Activated T-cell treated with anti-CD3 and anti-CD28 coated beads, Interleukin-2, amount 50 U/mL, for 72 hours (primary cell): Measurements from ENCODE around the gene LCK. TPM values are rescaled to one million over a fixed set of nuclear protein-coding genes. Genes with fewer than 3 reads are reported as not detected.
"Not testable (repeated sequence)": the region's sequence is repeated elsewhere in the genome, so short reads cannot be mapped to it uniquely, and the experiment has no call there.

Experiments used
- ATAC-seq, 2 donors: fragments of 150-1000 bp; cut with Tn5 transposase; replicated peaks in 1 of 2; 2 replicates each; pipeline ENCODE4 v1.10.0; 2021; ENCODE audit warnings: moderate library complexity in 2 of 2, mild to moderate bottlenecking in 1 of 2
- DNase-seq, 2 donors: peaks; one replicate each; pipeline ENCODE4 v3.0.0; 2021 to 2022; ENCODE audit warnings: mixed read lengths in 1 of 2
- H3K27ac Mint-ChIP-seq: one replicate; pipeline ENCODE4 v1.8.0; 2022; ENCODE audit warnings: mild to moderate bottlenecking, moderate library complexity, mixed read lengths
- H3K27me3 Mint-ChIP-seq: one replicate; pipeline ENCODE4 v1.8.0; 2022; ENCODE audit warnings: low read depth, mixed read lengths
- H3K36me3 Mint-ChIP-seq, 2 donors: one replicate each; pipeline ENCODE4 v1.8.0; 2022; ENCODE audit warnings: mixed read lengths in 2 of 2, mild to moderate bottlenecking in 1 of 2; ENCODE audit not compliant: insufficient read depth in 2 of 2
- H3K4me1 Mint-ChIP-seq: one replicate; pipeline ENCODE4 v1.8.0; 2022; ENCODE audit warnings: low read depth, mixed read lengths
- H3K4me3 Mint-ChIP-seq, 2 donors: one replicate each; pipeline ENCODE4 v1.8.0; 2022; ENCODE audit warnings: mild to moderate bottlenecking in 2 of 2, mixed read lengths in 2 of 2, moderate library complexity in 2 of 2
- H3K9me3 Mint-ChIP-seq, 2 donors: one replicate each; pipeline ENCODE4 v1.8.0; 2022; ENCODE audit warnings: mixed read lengths in 2 of 2
- total RNA-seq, 2 donors: library from RNA; stranded (reverse); gene quantifications; one replicate each; pipeline ENCODE4 v1.2.3, GENCODE V29; 2022

Gene LCK
- total RNA-seq, 2 donors from 2014 or later: 227 to 254 TPM

GRCh38 chr1:32272557-32273390, 21.7 kb downstream of the LCK start:
- no peaks in the 10 kb centered on the region for H3K9me3 Mint-ChIP-seq
- H3K36me3 Mint-ChIP-seq: peaks cover 8 to 16% of the 10 kb centered on the region in 2 donors
- peak overlapping the region; percentile 94 for H3K27ac Mint-ChIP-seq
- H3K4me1 Mint-ChIP-seq: peaks cover 51% of the 10 kb centered on the region
- DNase-seq (no peak), ATAC-seq (peak; percentile 12 to 25)
- H3K4me3 Mint-ChIP-seq: peak overlapping the region; percentile 71 to 81
- H3K27me3 Mint-ChIP-seq: no peaks in the 10 kb centered on the region

GRCh38 chr1:32273391-32274208, 22.5 kb downstream of the LCK start:
- H3K27me3 Mint-ChIP-seq: no peaks in the 10 kb centered on the region
- no peaks in the 10 kb centered on the region for H3K9me3 Mint-ChIP-seq
- H3K27ac Mint-ChIP-seq: peak overlapping the region; percentile 94
- H3K36me3 Mint-ChIP-seq: peaks cover 8 to 18% of the 10 kb centered on the region in 2 donors
- H3K4me1 Mint-ChIP-seq: peaks cover 51% of the 10 kb centered on the region
- DNase-seq: peak; percentile 79 to 88
- peak; percentile 94 to 96 for ATAC-seq
- peak overlapping the region; percentile 71 to 81 for H3K4me3 Mint-ChIP-seq

DNA sequence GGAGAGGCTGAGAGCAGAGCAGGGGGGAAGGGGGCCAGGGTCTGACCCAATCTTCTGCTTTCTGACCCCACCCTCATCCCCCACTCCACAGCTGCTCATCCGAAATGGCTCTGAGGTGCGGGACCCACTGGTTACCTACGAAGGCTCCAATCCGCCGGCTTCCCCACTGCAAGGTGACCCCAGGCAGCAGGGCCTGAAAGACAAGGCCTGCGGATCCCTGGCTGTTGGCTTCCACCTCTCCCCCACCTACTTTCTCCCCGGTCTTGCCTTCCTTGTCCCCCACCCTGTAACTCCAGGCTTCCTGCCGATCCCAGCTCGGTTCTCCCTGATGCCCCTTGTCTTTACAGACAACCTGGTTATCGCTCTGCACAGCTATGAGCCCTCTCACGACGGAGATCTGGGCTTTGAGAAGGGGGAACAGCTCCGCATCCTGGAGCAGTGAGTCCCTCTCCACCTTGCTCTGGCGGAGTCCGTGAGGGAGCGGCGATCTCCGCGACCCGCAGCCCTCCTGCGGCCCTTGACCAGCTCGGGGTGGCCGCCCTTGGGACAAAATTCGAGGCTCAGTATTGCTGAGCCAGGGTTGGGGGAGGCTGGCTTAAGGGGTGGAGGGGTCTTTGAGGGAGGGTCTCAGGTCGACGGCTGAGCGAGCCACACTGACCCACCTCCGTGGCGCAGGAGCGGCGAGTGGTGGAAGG, 23.7 kb downstream of the LCK start:
- Mint-ChIP-seq H3K4me1 (peaks cover 52% of the 10 kb centered on the region), H3K4me3 (peak overlapping the region; percentile 71 to 81), H3K36me3 (peaks cover 8 to 24% of the 10 kb centered on the region in 2 donors), H3K9me3 (no peaks in the 10 kb centered on the region), H3K27ac (peak overlapping the region; percentile 94), H3K27me3 (no peaks in the 10 kb centered on the region)
- DNase-seq (no peak), ATAC-seq (no peak)

GRCh38 chr1:32275424-32275823, 24.4 kb downstream of the LCK start:
- peak overlapping the region in 1 of 2 donors; percentile 81 for H3K4me3 Mint-ChIP-seq
- ATAC-seq (no peak), DNase-seq (no peak)
- H3K36me3 Mint-ChIP-seq: peaks cover 10 to 27% of the 10 kb centered on the region in 2 donors
- H3K4me1 Mint-ChIP-seq: peaks cover 48% of the 10 kb centered on the region
- no peaks in the 10 kb centered on the region for H3K27me3 Mint-ChIP-seq
- no peaks in the 10 kb centered on the region for H3K9me3 Mint-ChIP-seq
- no peak overlapping the region for H3K27ac Mint-ChIP-seq

- H3K36me3 Mint-ChIP-seq: peaks cover 12 to 34% of the 10 kb centered on the region in 2 donors
- no peaks in the 10 kb centered on the region for H3K27me3 Mint-ChIP-seq
- no peak for ATAC-seq
- no peak for DNase-seq
- no peaks in the 10 kb centered on the region for H3K9me3 Mint-ChIP-seq
- H3K27ac Mint-ChIP-seq: no peak overlapping the region
- H3K4me1 Mint-ChIP-seq: peaks cover 44% of the 10 kb centered on the region
- H3K4me3 Mint-ChIP-seq: no peak overlapping the region
These were observed 25.1 kb downstream of the LCK start for GRCh38 chr1:32276032-32276782.

GRCh38 chr1:32284777-32285176, 33.7 kb downstream of the LCK start:
- not testable (repeated sequence) for H3K27me3 Mint-ChIP-seq, DNase-seq, ATAC-seq, H3K4me1 Mint-ChIP-seq, H3K27ac Mint-ChIP-seq, H3K4me3 Mint-ChIP-seq, H3K9me3 Mint-ChIP-seq
- peaks cover 6 to 27% of the 10 kb centered on the region in 2 donors for H3K36me3 Mint-ChIP-seq

DNA sequence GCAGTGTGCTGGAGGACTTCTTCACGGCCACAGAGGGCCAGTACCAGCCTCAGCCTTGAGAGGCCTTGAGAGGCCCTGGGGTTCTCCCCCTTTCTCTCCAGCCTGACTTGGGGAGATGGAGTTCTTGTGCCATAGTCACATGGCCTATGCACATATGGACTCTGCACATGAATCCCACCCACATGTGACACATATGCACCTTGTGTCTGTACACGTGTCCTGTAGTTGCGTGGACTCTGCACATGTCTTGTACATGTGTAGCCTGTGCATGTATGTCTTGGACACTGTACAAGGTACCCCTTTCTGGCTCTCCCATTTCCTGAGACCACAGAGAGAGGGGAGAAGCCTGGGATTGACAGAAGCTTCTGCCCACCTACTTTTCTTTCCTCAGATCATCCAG, 34.6 kb downstream of the LCK start:
- H3K27ac Mint-ChIP-seq: no peak overlapping the region

GRCh38 chr1:32286763-32287162, 35.7 kb downstream of the LCK start:
- peaks cover 2 to 14% of the 10 kb centered on the region in 2 donors for H3K36me3 Mint-ChIP-seq
- H3K27me3 Mint-ChIP-seq: no peaks in the 10 kb centered on the region
- DNase-seq (no peak), ATAC-seq (no peak)
- no peak overlapping the region for H3K4me3 Mint-ChIP-seq
- H3K27ac Mint-ChIP-seq: peak overlapping the region; percentile 77
- no peaks in the 10 kb centered on the region for H3K9me3 Mint-ChIP-seq
- peaks cover 12% of the 10 kb centered on the region for H3K4me1 Mint-ChIP-seq

More for the DNA sequence above, 34.6 kb downstream of the LCK start:
- DNase-seq: no peak
- H3K4me3 Mint-ChIP-seq: no peak overlapping the region
- no peaks in the 10 kb centered on the region for H3K9me3 Mint-ChIP-seq
- H3K4me1 Mint-ChIP-seq: peaks cover under 1% of the 10 kb centered on the region
- peaks cover 2 to 22% of the 10 kb centered on the region in 2 donors for H3K36me3 Mint-ChIP-seq
- no peaks in the 10 kb centered on the region for H3K27me3 Mint-ChIP-seq
- ATAC-seq: peak in 1 of 2 donors; percentile 5

- DNase-seq (no peak), ATAC-seq (no peak)
- no peaks in the 10 kb centered on the region for H3K27me3 Mint-ChIP-seq
- no peaks in the 10 kb centered on the region for H3K9me3 Mint-ChIP-seq
- H3K36me3 Mint-ChIP-seq: peaks cover 5 to 21% of the 10 kb centered on the region in 2 donors
- no peak overlapping the region for H3K27ac Mint-ChIP-seq
- peaks cover 33% of the 10 kb centered on the region for H3K4me1 Mint-ChIP-seq
- no peak overlapping the region for H3K4me3 Mint-ChIP-seq
These were observed 38.2 kb downstream of the LCK start for GRCh38 chr1:32289256-32289655.

DNA sequence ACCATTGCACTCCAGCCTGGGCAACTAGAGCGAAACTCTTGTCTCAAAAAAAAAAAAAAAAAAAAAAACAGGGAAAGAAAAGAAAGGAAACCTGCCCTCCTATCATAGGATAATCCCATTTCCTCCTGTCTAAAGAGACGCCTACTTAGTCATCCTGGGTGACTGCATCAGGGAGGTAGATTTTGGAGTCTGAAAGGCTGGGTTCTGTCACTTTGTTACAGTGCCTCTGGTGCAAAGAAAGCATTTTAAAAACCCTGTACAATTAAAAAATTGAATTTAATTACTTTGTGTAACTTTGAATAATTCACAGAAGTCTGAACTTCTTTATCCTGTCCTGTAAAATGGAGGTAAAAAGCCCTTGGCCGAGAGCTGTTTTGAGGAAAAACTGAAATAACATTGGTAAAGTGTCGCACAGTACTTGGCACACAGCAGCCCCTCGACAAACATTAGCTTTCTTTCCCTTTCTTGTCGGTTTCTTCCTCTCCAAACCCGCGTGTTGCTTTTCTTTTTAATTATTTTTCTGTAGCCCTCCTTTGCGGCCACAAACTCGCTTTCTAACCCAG, 40.2 kb downstream of the LCK start:
- DNase-seq (no peak), ATAC-seq (peak in 1 of 2 donors; percentile 0)
- Mint-ChIP-seq H3K4me1 (peaks cover 52% of the 10 kb centered on the region), H3K4me3 (peak overlapping the region; percentile 96 to 99), H3K36me3 (peaks cover 4 to 21% of the 10 kb centered on the region in 2 donors), H3K9me3 (no peaks in the 10 kb centered on the region), H3K27me3 (no peaks in the 10 kb centered on the region), H3K27ac (peak overlapping the region; percentile 94)

GRCh38 chr1:32291708-32292538, 40.9 kb downstream of the LCK start, which contains the start of gene HDAC1:
Gene HDAC1 (plus strand): TSS chr1:32292083. CDS start chr1:32292170, 87 bp downstream.
- peak; percentile 99 for DNase-seq

More at GRCh38 chr1:32291708-32292538, 40.9 kb downstream of the LCK start, which contains the start of gene HDAC1:
- Mint-ChIP-seq H3K27ac (peak within 1 kb of the TSS; percentile 94), H3K36me3 (peaks cover 7 to 21% of the 10 kb centered on the region in 2 donors), H3K4me1 (peaks cover 59% of the 10 kb centered on the region), H3K4me3 (peak within 1 kb of the TSS; percentile 96 to 99), H3K9me3 (no peaks in the 10 kb centered on the region), H3K27me3 (no peaks in the 10 kb centered on the region)
- peak; percentile 99 for ATAC-seq
